GM18951 (cell line): ENCODE data around the gene SLC14A1.

Source experiments
- POLR2A ChIP-seq: IDR thresholded peaks from 4 replicates; pipeline ENCODE4 v1.6.1; 2011; ENCODE audit warnings: mild to moderate bottlenecking; ENCODE audit not compliant: insufficient read length, insufficient read depth; ENCODE audit errors: extremely low read depth
- in situ Hi-C: fragments of 300-500 bp; cut with MboI; formaldehyde crosslinking; loops from one replicate; pipeline ENCODE4 v1.12.0; 2022; ENCODE audit warnings: low sequenced_read_pairs, mixed read lengths, inconsistent platforms; ENCODE audit not compliant: unreplicated experiment

Gene SLC14A1

DNA sequence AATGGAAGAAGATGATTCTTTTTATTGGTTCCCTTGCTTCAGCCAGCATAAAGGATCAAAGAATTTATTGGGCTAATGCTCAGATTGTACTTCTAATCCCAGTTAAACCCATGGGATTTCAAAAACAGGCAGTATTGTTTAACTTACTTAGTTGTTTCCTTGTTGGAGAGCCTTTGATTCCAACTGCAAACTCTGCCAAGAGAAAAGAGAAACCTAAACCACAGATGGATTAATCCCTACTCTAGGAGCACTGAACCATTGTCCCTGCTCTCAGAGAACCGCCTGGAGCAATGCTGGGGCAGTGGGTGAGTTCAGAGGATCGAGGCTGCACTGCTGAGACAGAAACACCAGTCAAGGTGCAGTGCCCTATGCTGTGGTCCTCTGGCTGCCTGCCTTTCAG, 56.6 kb downstream of the SLC14A1 start:
- no peak for TF ChIP-seq POLR2A
- in situ Hi-C loops = no loop called here

DNA sequence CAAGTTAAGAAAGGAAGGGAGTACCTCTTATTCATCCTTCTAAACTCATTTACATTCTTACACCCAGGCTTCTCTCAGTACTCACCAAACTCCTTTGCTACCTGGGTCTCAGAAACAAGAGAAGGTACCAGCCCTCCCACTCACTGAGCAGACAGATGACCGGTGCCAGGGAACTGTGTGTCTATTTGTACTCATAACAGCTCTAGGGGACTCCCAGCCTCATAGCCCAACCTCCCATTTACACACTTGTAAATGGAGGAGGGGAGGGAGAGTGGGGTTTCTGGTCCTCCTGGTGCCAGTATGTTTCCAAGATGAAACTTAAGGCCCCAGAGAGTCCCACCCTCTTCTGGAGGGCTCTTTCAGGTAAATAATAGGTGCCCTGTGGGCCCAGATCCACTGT, 58.7 kb downstream of the SLC14A1 start:
- in situ Hi-C loops = no loop called here
- no peak for TF ChIP-seq POLR2A

- TF ChIP-seq POLR2A = no peak
- in situ Hi-C loops = no loop called here
Measured at GRCh38 chr18:45783097-45784075, 59.4 kb downstream of the SLC14A1 start.

DNA sequence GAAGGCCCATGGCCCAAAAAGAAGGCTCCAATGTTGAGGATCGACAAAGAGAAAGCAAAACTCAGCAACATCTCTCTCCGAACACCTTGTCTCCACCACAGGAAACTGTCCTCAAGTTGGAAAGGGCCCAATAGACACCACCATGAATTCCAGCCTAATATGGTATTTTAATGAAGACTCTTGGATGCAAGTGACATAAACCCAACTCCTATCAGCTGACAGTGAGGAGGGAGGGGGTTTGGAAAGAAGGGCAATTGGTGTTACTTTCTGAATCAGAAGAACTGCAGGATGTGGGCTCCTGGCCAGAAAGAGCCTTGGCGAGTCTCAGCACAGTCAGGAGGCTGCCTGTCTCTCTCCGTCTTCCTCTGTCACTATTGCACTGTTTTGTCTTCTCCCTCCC, 61.2 kb downstream of the SLC14A1 start:
- in situ Hi-C loops = no loop called here

DNA sequence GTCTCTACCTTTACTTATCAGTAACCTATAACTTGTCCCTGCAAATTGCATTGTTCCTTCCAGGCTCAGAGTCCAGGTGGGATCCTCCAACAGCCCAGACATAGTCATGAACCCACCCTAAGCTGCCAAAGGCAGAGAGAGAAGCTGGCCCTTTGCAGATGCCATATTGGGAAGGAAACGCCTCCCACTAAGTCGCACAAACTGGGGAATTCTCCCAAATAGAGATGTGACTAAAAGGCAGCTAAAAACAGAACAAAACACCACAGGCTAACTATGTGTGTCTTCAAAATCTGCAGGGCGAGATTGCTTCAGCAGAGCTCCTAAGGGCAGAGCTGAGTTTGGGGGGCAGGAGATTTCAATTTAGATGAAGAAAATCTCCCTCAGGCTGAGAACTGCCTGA, 63.0 kb downstream of the SLC14A1 start:
- TF ChIP-seq POLR2A = no peak
- in situ Hi-C loops = no loop called here

More for the DNA sequence above, 61.2 kb downstream of the SLC14A1 start:
- TF ChIP-seq POLR2A = no peak

DNA sequence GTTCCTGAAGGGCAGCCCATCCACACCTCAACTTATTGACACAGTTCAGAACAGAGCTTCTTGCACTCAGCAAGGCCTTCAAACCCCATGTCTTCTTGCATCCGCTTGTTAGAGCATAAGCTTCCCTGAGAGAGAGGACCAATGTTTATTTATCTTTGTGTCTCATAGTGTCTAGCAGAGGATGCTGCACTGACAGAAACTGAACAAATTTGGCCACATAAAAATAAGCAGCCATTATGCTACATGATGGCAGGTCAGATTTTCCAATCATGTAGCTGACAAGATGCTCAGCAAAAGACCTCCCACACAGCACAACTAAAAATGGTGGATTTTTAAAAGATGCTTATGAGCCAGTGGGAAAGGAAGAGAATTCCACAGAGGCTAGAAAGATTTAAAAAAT, 63.4 kb downstream of the SLC14A1 start:
- in situ Hi-C loops = no loop called here
- TF ChIP-seq POLR2A = no peak

- in situ Hi-C loops = no loop called here
- TF ChIP-seq POLR2A = no peak
Measured at GRCh38 chr18:45788861-45789260, 64.9 kb downstream of the SLC14A1 start.

GRCh38 chr18:45792506-45793263, 68.7 kb downstream of the SLC14A1 start:
- TF ChIP-seq POLR2A = no peak
- in situ Hi-C loops = no loop called here

- in situ Hi-C loops = no loop called here
- TF ChIP-seq POLR2A = no peak
Measured at GRCh38 chr18:45793264-45793965, 69.4 kb downstream of the SLC14A1 start.

DNA sequence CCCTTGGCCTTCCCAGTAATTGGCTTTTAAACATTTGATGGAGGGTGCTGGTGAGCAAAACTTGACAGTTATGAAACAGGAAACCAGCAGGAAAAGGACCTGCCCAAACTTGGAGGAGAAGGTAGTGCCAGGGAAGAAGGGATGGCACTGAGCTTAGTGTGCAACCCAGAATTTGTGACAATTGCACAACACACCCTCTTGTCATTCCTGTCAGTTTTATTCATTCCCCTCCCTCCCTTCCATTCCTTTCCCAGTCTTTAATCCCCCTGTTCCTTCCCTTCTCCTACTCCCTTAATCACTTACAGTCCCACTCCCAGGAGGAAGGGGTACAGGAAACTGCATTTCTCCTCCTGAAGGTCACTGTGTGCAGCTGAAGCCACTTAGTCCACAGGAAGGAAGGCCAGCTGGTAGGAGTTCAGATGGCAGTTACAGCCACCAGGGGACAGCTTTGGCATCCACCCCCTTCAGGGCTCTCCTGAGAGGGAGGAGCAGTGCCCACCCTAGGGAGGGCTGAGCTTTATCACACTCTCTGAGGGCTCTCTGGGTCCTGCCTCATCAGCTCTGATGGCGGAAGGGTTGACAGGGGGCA, 77.5 kb downstream of the SLC14A1 start:
- in situ Hi-C loops = no loop called here
- TF ChIP-seq POLR2A = no peak
